H9 (cell line): ENCODE results near the gene SYP. TPM values are rescaled to one million over a fixed set of nuclear protein-coding genes. Genes with fewer than 3 reads are reported as not detected.

Source experiments
- DNase-seq: peaks from one replicate; pipeline ENCODE4 v3.0.0-alpha.2; 2017
- H2AFZ ChIP-seq: one replicate; pipeline ENCODE4 v1.6.1; 2013; ENCODE audit warnings: mild to moderate bottlenecking, low read length, control low read depth, moderate library complexity
- H2AK5ac ChIP-seq: 2 replicates; pipeline ENCODE4 v1.6.1; 2013; ENCODE audit warnings: low read length, control low read depth, mixed read lengths; ENCODE audit not compliant: insufficient read length
- H2BK120ac ChIP-seq: one replicate; pipeline ENCODE4 v1.6.1; 2013; ENCODE audit warnings: low read depth, mild to moderate bottlenecking, low read length, control low read depth, inconsistent platforms; ENCODE audit not compliant: poor library complexity, severe bottlenecking
- H2BK12ac ChIP-seq: 2 replicates; pipeline ENCODE4 v1.6.1; 2013; ENCODE audit warnings: low read length, control low read depth, mixed read lengths, low read depth; ENCODE audit not compliant: insufficient read length
- H2BK15ac ChIP-seq: 2 replicates; pipeline ENCODE4 v1.6.1; 2013; ENCODE audit warnings: low read depth, low read length, control low read depth
- H2BK20ac ChIP-seq: one replicate; pipeline ENCODE4 v1.6.1; 2013; ENCODE audit warnings: low read depth, mild to moderate bottlenecking, low read length, control low read depth, inconsistent platforms; ENCODE audit not compliant: poor library complexity, severe bottlenecking
- H2BK5ac ChIP-seq: 2 replicates; pipeline ENCODE4 v1.6.1; 2013; ENCODE audit warnings: low read length, control low read depth, mixed read lengths; ENCODE audit not compliant: insufficient read length
- H3K14ac ChIP-seq: 2 replicates; pipeline ENCODE4 v1.6.1; 2013; ENCODE audit warnings: low read length, control low read depth; ENCODE audit not compliant: insufficient read depth
- H3K18ac ChIP-seq: 2 replicates; pipeline ENCODE4 v1.6.1; 2013; ENCODE audit warnings: low read depth, mild to moderate bottlenecking, mixed read lengths, low read length, control low read depth; ENCODE audit not compliant: insufficient read length
- H3K23ac ChIP-seq: 2 replicates; pipeline ENCODE4 v1.6.1; 2013; ENCODE audit warnings: low read length, control low read depth, mixed read lengths, low read depth; ENCODE audit not compliant: insufficient read length
- H3K23me2 ChIP-seq: 2 replicates; pipeline ENCODE4 v1.6.1; 2013; ENCODE audit warnings: low read depth, mild to moderate bottlenecking, mixed read lengths, low read length, control low read depth; ENCODE audit not compliant: insufficient read length, poor library complexity, severe bottlenecking
- H3K27ac ChIP-seq: 2 replicates; pipeline ENCODE4 v1.5.1; 2013; ENCODE audit warnings: low read length, control low read depth, mixed read lengths, low read depth; ENCODE audit not compliant: insufficient read length
- H3K27me3 ChIP-seq: 2 replicates; pipeline ENCODE4 v1.6.1; 2013; ENCODE audit warnings: low read length, control low read depth, inconsistent platforms; ENCODE audit not compliant: insufficient read depth
- H3K4ac ChIP-seq: 2 replicates; pipeline ENCODE4 v1.6.1; 2013; ENCODE audit warnings: low read depth, mild to moderate bottlenecking, control low read depth, inconsistent platforms, low read length, moderate library complexity
- H3K4me1 ChIP-seq: 2 replicates; pipeline ENCODE4 v1.6.1; 2013; ENCODE audit warnings: low read length, control low read depth, inconsistent platforms; ENCODE audit not compliant: insufficient read depth
- H3K4me2 ChIP-seq: 2 replicates; pipeline ENCODE4 v1.6.1; 2013; ENCODE audit warnings: low read length, control low read depth, mixed read lengths; ENCODE audit not compliant: insufficient read length, insufficient read depth
- H3K56ac ChIP-seq: 2 replicates; pipeline ENCODE4 v1.6.1; 2013; ENCODE audit warnings: low read depth, mild to moderate bottlenecking, mixed read lengths, low read length, control low read depth; ENCODE audit not compliant: insufficient read length
- H3K79me1 ChIP-seq: 2 replicates; pipeline ENCODE4 v1.6.1; 2013; ENCODE audit warnings: low read depth, mild to moderate bottlenecking, moderate library complexity, low read length, control low read depth, inconsistent platforms; ENCODE audit not compliant: insufficient read depth, poor library complexity, severe bottlenecking
- H3K79me2 ChIP-seq: 2 replicates; pipeline ENCODE4 v1.6.1; 2013; ENCODE audit warnings: low read length, control low read depth, inconsistent platforms; ENCODE audit not compliant: insufficient read depth
- H3K9ac ChIP-seq: 2 replicates; pipeline ENCODE4 v1.6.1; 2013; ENCODE audit warnings: low read length, control low read depth, mixed read lengths; ENCODE audit not compliant: insufficient read length; ENCODE audit errors: extremely low read depth
- H3K9me3 ChIP-seq: one replicate; pipeline ENCODE4 v1.6.1; 2013; ENCODE audit warnings: low read depth, low read length, inconsistent platforms; ENCODE audit not compliant: control insufficient read depth
- H3T11ph ChIP-seq: one replicate; pipeline ENCODE4 v1.6.1; 2013; ENCODE audit warnings: mild to moderate bottlenecking, low read length, control low read depth, inconsistent platforms
- H4K20me1 ChIP-seq: one replicate; pipeline ENCODE4 v1.6.1; 2013; ENCODE audit not compliant: control insufficient read depth, insufficient read length, insufficient read depth
- H4K5ac ChIP-seq: 2 replicates; pipeline ENCODE4 v1.6.1; 2013; ENCODE audit warnings: low read depth, mild to moderate bottlenecking, mixed read lengths, low read length, control low read depth; ENCODE audit not compliant: insufficient read length
- H4K8ac ChIP-seq: replicated peaks from 2 replicates; pipeline ENCODE4 v1.6.1; 2013; ENCODE audit warnings: low read length, control low read depth, mixed read lengths, low read depth; ENCODE audit not compliant: insufficient read length
- H4K91ac ChIP-seq: 2 replicates; pipeline ENCODE4 v1.6.1; 2013; ENCODE audit warnings: low read depth, mild to moderate bottlenecking, moderate library complexity, mixed read lengths, low read length, control low read depth; ENCODE audit not compliant: insufficient read length
- H3K27ac Mint-ChIP-seq, 3 experiments: 2 replicates in 2 of 3; 3 replicates in 1 of 3; pipeline ENCODE4 v1.8.0; 2020 to 2021; ENCODE audit warnings: mixed read lengths in 3 of 3, mild to moderate bottlenecking in 1 of 3, moderate library complexity in 1 of 3
- H3K27me3 Mint-ChIP-seq: 2 replicates; pipeline ENCODE4 v1.8.0; 2021; ENCODE audit warnings: low read depth, mild to moderate bottlenecking, moderate library complexity, mixed read lengths
- H3K36me3 Mint-ChIP-seq, 3 experiments: 2 replicates in 2 of 3; 3 replicates in 1 of 3; pipeline ENCODE4 v1.8.0; 2020 to 2021; ENCODE audit warnings: low read depth in 3 of 3, mixed read lengths in 3 of 3; ENCODE audit not compliant: insufficient read depth in 1 of 3
- H3K4me1 Mint-ChIP-seq, 2 experiments: 2 replicates each; pipeline ENCODE4 v1.8.0; 2020; ENCODE audit warnings: mixed read lengths in 2 of 2
- H3K4me3 Mint-ChIP-seq, 2 experiments: 2 replicates in 1 of 2; 3 replicates in 1 of 2; pipeline ENCODE4 v1.8.0; 2020 to 2021; ENCODE audit warnings: mild to moderate bottlenecking in 2 of 2, mixed read lengths in 2 of 2, moderate library complexity in 1 of 2
- H3K9me3 Mint-ChIP-seq, 2 experiments: 2 replicates in 1 of 2; 3 replicates in 1 of 2; pipeline ENCODE4 v1.8.0; 2020; ENCODE audit warnings: mild to moderate bottlenecking in 2 of 2, mixed read lengths in 2 of 2, moderate library complexity in 1 of 2
- CTCF ChIP-seq: fragments of 200-600 bp; sonication (generic); conservative IDR thresholded peaks from 3 replicates; pipeline ENCODE4 v1.8.0; 2021; ENCODE audit warnings: antibody characterized with exemption, mild to moderate bottlenecking
- WGBS: extraction: QIAGEN DNeasy Blood & Tissue Kit; methylation state at CpG from one replicate; pipeline ENCODE4 v1.1.7; 2013; ENCODE audit warnings: missing lambda C conversion rate, low lambda C conversion rate, mixed read lengths; ENCODE audit not compliant: insufficient read length; ENCODE audit errors: extremely low coverage; 5-methylcytosine and 5-hydroxymethylcytosine counted together
- total RNA-seq: library from RNA; stranded (reverse); gene quantifications from 2 replicates; pipeline ENCODE4 v1.2.1, GENCODE V29; 2021

The SYP gene
- total RNA-seq, 1 experiment from 2014 or later: 1.8 TPM

DNA sequence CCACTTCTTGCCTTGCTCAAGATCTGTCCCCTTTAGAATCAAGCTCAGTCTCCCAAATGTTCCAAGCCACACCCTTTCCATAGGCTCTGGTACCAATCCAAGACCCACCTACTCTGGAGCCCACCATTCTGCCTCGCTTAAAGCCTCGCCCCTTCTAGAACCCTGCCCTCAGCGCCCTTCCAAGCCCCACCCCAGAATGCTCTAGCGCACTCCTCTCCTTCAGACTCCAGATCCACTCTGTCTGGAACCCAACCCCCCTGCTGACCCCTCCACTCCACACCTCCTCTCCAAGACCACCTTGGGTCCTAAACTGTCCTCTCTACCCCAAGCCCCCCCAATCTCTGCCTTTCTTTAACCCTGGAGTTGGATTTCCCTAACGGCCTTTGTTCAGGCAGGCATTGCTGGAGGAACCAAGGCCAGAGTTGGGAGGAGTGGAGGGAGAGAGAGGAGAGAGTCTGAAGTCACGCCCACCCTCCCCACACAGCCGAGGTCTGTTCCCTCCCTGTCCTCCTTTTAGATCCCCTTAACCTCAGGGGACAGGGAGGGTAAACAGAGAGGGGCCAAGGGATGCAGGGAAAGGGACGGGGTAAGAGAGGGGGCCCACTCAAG is 11.4 kb downstream of the SYP start:
- H3K4me1 ChIP-seq: no peaks in the 10 kb centered on the region
- no peak overlapping the region for H3T11ph ChIP-seq
- WGBS: no CpG with 5 or more reads among the region's 8 CpGs
- no peaks in the 10 kb centered on the region for H4K20me1 ChIP-seq
- no peak for DNase-seq
- H4K5ac ChIP-seq: no peak overlapping the region
- peaks cover 9% of the 10 kb centered on the region for H3K9me3 ChIP-seq
- H2BK12ac ChIP-seq: no peak overlapping the region
- peaks cover 12 to 35% of the 10 kb centered on the region in 2 experiments for H3K4me1 Mint-ChIP-seq
- H3K27ac Mint-ChIP-seq: no peak overlapping the region
- peaks cover 68 to 72% of the 10 kb centered on the region in 2 experiments for H3K9me3 Mint-ChIP-seq
- H2BK5ac ChIP-seq: no peak overlapping the region
- H3K79me1 ChIP-seq: no peaks in the 10 kb centered on the region
- no peak overlapping the region for H3K23ac ChIP-seq
- no peak overlapping the region for H4K91ac ChIP-seq
- H3K14ac ChIP-seq: no peak overlapping the region
- peaks cover 15% of the 10 kb centered on the region for H3K23me2 ChIP-seq
- H3K27me3 Mint-ChIP-seq: peaks cover 3% of the 10 kb centered on the region
- H3K9ac ChIP-seq: no peak overlapping the region
- no peak overlapping the region for H3K18ac ChIP-seq
- no peak overlapping the region for H2BK15ac ChIP-seq
- TF ChIP-seq CTCF: no peak
- no peaks in the 10 kb centered on the region for H3K27me3 ChIP-seq
- no peak overlapping the region for H3K4me3 Mint-ChIP-seq
- H2AFZ ChIP-seq: no peak overlapping the region
- H2AK5ac ChIP-seq: no peak overlapping the region
- no peak overlapping the region for H2BK120ac ChIP-seq
- peaks cover 6 to 12% (median 8%) of the 10 kb centered on the region in 3 experiments; a peak in 6 of 7 replicates for H3K36me3 Mint-ChIP-seq
- H3K4ac ChIP-seq: no peak overlapping the region
- H3K56ac ChIP-seq: no peak overlapping the region
- no peak overlapping the region for H3K4me2 ChIP-seq
- H3K27ac ChIP-seq: no peak overlapping the region
- no peak overlapping the region for H4K8ac ChIP-seq
- H2BK20ac ChIP-seq: no peak overlapping the region
- H3K79me2 ChIP-seq: no peaks in the 10 kb centered on the region
